HCT116 (cell line): ENCODE results near the gene FGGY. TPM values are rescaled to one million over a fixed set of nuclear protein-coding genes. Genes with fewer than 3 reads are reported as not detected.

ENCODE experiments used
- ATAC-seq: fragments of 200-7000 bp; cut with Tn5 transposase; 2 replicates; pipeline ENCODE4 v1.9.1; 2020; ENCODE audit warnings: mild to moderate bottlenecking, moderate library complexity
- BruUV-seq: library from RNA; stranded (reverse); fragments of 400-500 nt; replicated peaks from 2 replicates; lab custom pipeline; 2021; lab: Mats Ljungman, UMichigan
- CTCF ChIA-PET: fragments of 300-600 bp; sonication (Branson Sonifier 250); formaldehyde crosslinking; loops from one replicate; lab custom pipeline; 2021; ENCODE audit warnings: antibody characterized with exemption; lab: Charles Lee
- POLR2A ChIA-PET: fragments of 300-600, 350-600 bp; sonication (Branson Sonifier 250); formaldehyde crosslinking; loops from one replicate; lab custom pipeline; 2021; ENCODE audit warnings: antibody characterized with exemption; lab: Charles Lee
- RAD21 ChIA-PET, 2 experiments: fragments of 300-600 bp; sonication (Branson Sonifier 250); formaldehyde crosslinking; loops; one replicate each; lab custom pipeline; 2023; ENCODE audit warnings: low total read pairs in 2 of 2; ENCODE audit not compliant: uncharacterized antibody in 2 of 2, unreplicated experiment in 2 of 2, low non-redundant PET in 1 of 2; lab: Charles Lee
- DNase-seq: peaks from one replicate; pipeline ENCODE4 v3.0.0-alpha.2; 2010; ENCODE audit warnings: low read depth, low spot score
- H2AFZ ChIP-seq: fragments of 200-600 bp; shearing (Covaris generic), sonication (generic); 2 replicates; pipeline ENCODE4 v1.6.1; 2017; ENCODE audit warnings: low read depth, mixed run types, mixed read lengths, antibody characterized with exemption, low read length; ENCODE audit not compliant: poor library complexity, severe bottlenecking
- H3K27ac ChIP-seq: 2 replicates; pipeline ENCODE4 v1.5.1; 2012; ENCODE audit warnings: low read depth, low read length
- H3K27me3 ChIP-seq: fragments of 200-600 bp; sonication (generic); 2 replicates; pipeline ENCODE4 v1.6.1; 2016; ENCODE audit warnings: mixed run types, low read length, mixed read lengths; ENCODE audit not compliant: insufficient read depth
- H3K36me3 ChIP-seq, 2 experiments: fragments of 200-500 bp in 1 of 2; fragments of 200-600 bp in 1 of 2; sonication (Bioruptor generic) in 1 of 2; sonication (generic) in 1 of 2; 2 replicates each; pipeline versions ENCODE4 v1.5.1 to v1.6.1; 2014 to 2016; ENCODE audit warnings: low read length in 2 of 2, inconsistent platforms in 1 of 2, mixed read lengths in 1 of 2, mixed run types in 1 of 2; ENCODE audit not compliant: insufficient read depth in 2 of 2, control insufficient read depth in 1 of 2
- H3K4me1 ChIP-seq, 2 experiments: fragments of 200-600 bp in 1 of 2; sonication (generic) in 1 of 2; 2 replicates each; pipeline versions ENCODE4 v1.5.1 to v1.6.1; 2012 to 2017; ENCODE audit warnings: low read length in 2 of 2, inconsistent platforms in 1 of 2, mild to moderate bottlenecking in 1 of 2, mixed read lengths in 1 of 2, mixed run types in 1 of 2, moderate library complexity in 1 of 2; ENCODE audit not compliant: insufficient read depth in 2 of 2, control insufficient read depth in 1 of 2
- H3K4me2 ChIP-seq: fragments of 200-600 bp; sonication (generic); 2 replicates; pipeline ENCODE4 v1.6.1; 2017; ENCODE audit warnings: mixed run types, low read length, mixed read lengths
- H3K4me3 ChIP-seq, 2 experiments: fragments of 200-600 bp in 1 of 2; sonication (generic) in 1 of 2; replicated peaks in 1 of 2; 2 replicates each; pipeline ENCODE4 v1.5.1; 2011 to 2016; ENCODE audit warnings: low read length in 2 of 2, control low read depth in 1 of 2, low read depth in 1 of 2, mild to moderate bottlenecking in 1 of 2, mixed read lengths in 1 of 2, mixed run types in 1 of 2
- H3K79me2 ChIP-seq: fragments of 200-600 bp; sonication (generic); 2 replicates; pipeline ENCODE4 v1.6.1; 2017; ENCODE audit warnings: mild to moderate bottlenecking, mixed run types, low read length, moderate library complexity, mixed read lengths; ENCODE audit not compliant: insufficient read depth
- H3K9ac ChIP-seq: fragments of 200-600 bp; sonication (generic); 2 replicates; pipeline ENCODE4 v1.6.1; 2016; ENCODE audit warnings: low read length, mixed read lengths
- H3K9me2 ChIP-seq: fragments of 200-600 bp; sonication (generic), shearing (Covaris generic); 2 replicates; pipeline ENCODE4 v1.6.1; 2017; ENCODE audit warnings: mixed run types, mild to moderate bottlenecking, moderate library complexity; ENCODE audit not compliant: insufficient read depth
- H3K9me3 ChIP-seq, 2 experiments: fragments of 200-500 bp in 1 of 2; fragments of 200-600 bp in 1 of 2; sonication (Bioruptor generic) in 1 of 2; sonication (generic) in 1 of 2; 2 replicates each; pipeline ENCODE4 v1.6.1; 2014 to 2017; ENCODE audit warnings: low read length in 2 of 2, mixed read lengths in 2 of 2, inconsistent platforms in 1 of 2, low read depth in 1 of 2, mild to moderate bottlenecking in 1 of 2, mixed run types in 1 of 2, moderate library complexity in 1 of 2; ENCODE audit not compliant: control insufficient read depth in 1 of 2, insufficient read depth in 1 of 2
- H4K20me1 ChIP-seq: fragments of 200-600 bp; sonication (generic), shearing (Covaris generic); 2 replicates; pipeline ENCODE4 v1.6.1; 2017; ENCODE audit warnings: mixed run types, mild to moderate bottlenecking, moderate library complexity; ENCODE audit not compliant: insufficient read depth
- CBX3 ChIP-seq: IDR thresholded peaks from 2 replicates; pipeline ENCODE4 v1.6.1; 2012; ENCODE audit warnings: low read depth
- EGR1 ChIP-seq: IDR thresholded peaks from 2 replicates; pipeline ENCODE4 v1.6.1; 2012; ENCODE audit warnings: low read depth
- FOSL1 ChIP-seq: IDR thresholded peaks from 2 replicates; pipeline ENCODE4 v1.6.1; 2012; ENCODE audit warnings: low read depth
- JUND ChIP-seq: IDR thresholded peaks from 2 replicates; pipeline ENCODE4 v1.6.1; 2012
- POLR2A ChIP-seq: IDR thresholded peaks from 2 replicates; pipeline ENCODE4 v1.7.0; 2011; ENCODE audit warnings: borderline replicate concordance; ENCODE audit not compliant: insufficient read depth, insufficient read length; ENCODE audit errors: extremely low read depth
- RAD21 ChIP-seq: IDR thresholded peaks from 2 replicates; pipeline ENCODE4 v1.6.1; 2012; ENCODE audit warnings: low read depth, mild to moderate bottlenecking
- ZNF274 ChIP-seq: fragments of 200-500 bp; sonication (Bioruptor generic); IDR thresholded peaks from 2 replicates; pipeline ENCODE4 v1.6.1; 2014; ENCODE audit warnings: mild to moderate bottlenecking, low read depth, low read length, inconsistent platforms
- intact Hi-C: fragments of 100-400 bp; cut with micrococcal nuclease; formaldehyde crosslinking; loops from 2 replicates; pipeline ENCODE4 v1.10.0; 2022
- total RNA-seq: library from RNA; stranded (reverse); gene quantifications from one replicate; pipeline ENCODE4 v1.2.1, GENCODE V29; 2021; ENCODE audit not compliant: unreplicated experiment
- TF ChIP-seq, protein P1 (sequence below): IDR thresholded peaks from 2 replicates; pipeline ENCODE4 v1.6.1; 2012
- TF ChIP-seq, protein P2 (sequence below): IDR thresholded peaks from 2 replicates; pipeline ENCODE4 v1.6.1; 2011; ENCODE audit warnings: mild to moderate bottlenecking, low read length, moderate library complexity; ENCODE audit not compliant: insufficient replicate concordance; ENCODE audit errors: extremely low read depth
- TF ChIP-seq, protein P3 (sequence below): IDR thresholded peaks from 2 replicates; pipeline ENCODE4 v1.6.1; 2012; ENCODE audit warnings: low read depth
- TF ChIP-seq, protein P4 (sequence below), 3 experiments: fragments of 200-600 bp in 1 of 3; sonication (generic) in 1 of 3; IDR thresholded peaks in 2 of 3; conservative IDR thresholded peaks in 1 of 3; 2 replicates each; pipeline ENCODE4 v1.5.1; 2012 to 2017; ENCODE audit warnings: low read depth in 2 of 3, low read length in 2 of 3, antibody characterized with exemption in 1 of 3, borderline replicate concordance in 1 of 3, control low read depth in 1 of 3, mild to moderate bottlenecking in 1 of 3, mixed read lengths in 1 of 3, mixed run types in 1 of 3, moderate library complexity in 1 of 3; ENCODE audit not compliant: insufficient read depth in 1 of 3

Gene FGGY
- total RNA-seq, 1 experiment from 2014 or later = 10.6 TPM

DNA sequence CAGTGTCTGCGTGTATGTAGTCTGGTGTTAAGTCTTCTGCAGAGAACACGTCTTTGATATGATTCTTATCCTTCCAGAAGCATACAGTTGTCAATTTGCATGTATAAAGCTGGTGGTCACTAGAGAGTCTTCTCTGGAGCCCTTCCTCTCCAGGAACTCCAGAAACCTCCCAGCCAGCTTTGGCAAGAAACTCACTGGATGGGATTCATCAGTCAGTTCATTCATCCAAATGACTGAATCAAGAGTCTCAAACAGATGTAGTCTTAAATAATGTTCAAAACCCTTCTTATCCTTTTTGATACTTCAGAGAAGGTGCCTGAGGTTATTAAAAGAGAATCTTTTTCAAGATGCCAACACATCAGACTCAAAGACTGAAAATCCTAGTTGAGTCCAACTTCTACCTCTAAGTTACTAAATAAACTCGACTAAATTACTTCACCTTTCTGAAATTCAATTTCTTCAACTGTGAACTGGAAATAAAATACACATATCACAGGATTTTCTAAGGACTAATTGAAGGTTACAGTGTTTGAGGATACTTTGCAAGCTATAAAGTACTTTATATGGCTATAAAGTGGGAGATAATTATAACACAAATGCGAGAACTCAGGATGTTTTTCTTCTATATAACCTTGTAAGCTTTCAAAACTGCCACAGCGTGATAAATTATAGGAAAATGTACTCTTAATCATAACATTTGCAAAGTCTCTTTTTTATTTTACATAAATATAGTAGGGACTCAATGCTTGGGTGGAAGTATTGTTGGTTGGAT is 252.4 kb downstream of the FGGY start:
- Histone ChIP-seq H3K9me2 (no peaks in the 10 kb centered on the region), H2AFZ (no peak overlapping the region), H3K9ac (no peak overlapping the region), H3K36me3 (no peaks in the 10 kb centered on the region), H3K4me2 (no peak overlapping the region), H3K79me2 (no peaks in the 10 kb centered on the region), H3K4me3 (no peak overlapping the region), H3K9me3 (no peaks in the 10 kb centered on the region), H3K4me1 (no peaks in the 10 kb centered on the region), H3K27me3 (no peaks in the 10 kb centered on the region), H3K27ac (no peak overlapping the region), H4K20me1 (no peaks in the 10 kb centered on the region)
- TF ChIP-seq, protein P1, sequence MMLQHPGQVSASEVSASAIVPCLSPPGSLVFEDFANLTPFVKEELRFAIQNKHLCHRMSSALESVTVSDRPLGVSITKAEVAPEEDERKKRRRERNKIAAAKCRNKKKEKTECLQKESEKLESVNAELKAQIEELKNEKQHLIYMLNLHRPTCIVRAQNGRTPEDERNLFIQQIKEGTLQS = no peak
- TF ChIP-seq EGR1 (no peak), ZNF274 (no peak)
- DNase-seq = no peak
- CTCF ChIA-PET = no interaction called here
- intact Hi-C loops = no loop called here
- POLR2A ChIA-PET = no interaction called here
- BruUV-seq = no TSS peak
- no peak for ATAC-seq
- RAD21 ChIA-PET = no interaction called here

DNA sequence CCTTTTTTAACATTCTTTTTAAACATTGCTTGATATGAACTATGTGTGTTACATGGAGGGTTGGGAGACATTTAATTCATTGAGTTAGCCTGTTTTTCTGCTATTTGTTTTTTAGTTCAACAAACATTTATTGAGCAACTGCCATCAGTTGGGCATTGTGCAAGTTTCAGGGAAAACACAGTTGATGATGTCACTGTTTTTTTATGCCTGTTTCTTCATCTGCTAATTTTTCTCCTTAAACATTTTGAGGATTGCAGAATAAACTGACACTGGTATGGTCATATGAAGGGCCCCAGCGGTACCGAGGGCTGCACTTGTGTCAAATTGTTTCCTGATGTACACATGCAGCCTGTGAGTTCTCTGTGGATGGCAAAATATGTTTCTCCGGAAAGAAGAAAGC is 253.0 kb downstream of the FGGY start:
- intact Hi-C loops = no loop called here
- BruUV-seq = no TSS peak
- H3K4me3 ChIP-seq = no peak overlapping the region
- no peak overlapping the region for H2AFZ ChIP-seq
- H3K27me3 ChIP-seq = no peaks in the 10 kb centered on the region
- no peak overlapping the region for H3K9ac ChIP-seq
- no peaks in the 10 kb centered on the region for H3K79me2 ChIP-seq
- ATAC-seq (no peak), DNase-seq (no peak)
- no peaks in the 10 kb centered on the region for H3K36me3 ChIP-seq
- no peak overlapping the region for H3K27ac ChIP-seq
- H3K4me1 ChIP-seq = no peaks in the 10 kb centered on the region
- no peaks in the 10 kb centered on the region for H3K9me3 ChIP-seq
- POLR2A ChIA-PET = no interaction called here
- no peaks in the 10 kb centered on the region for H4K20me1 ChIP-seq
- H3K4me2 ChIP-seq = no peak overlapping the region
- RAD21 ChIA-PET = no interaction called here
- H3K9me2 ChIP-seq = no peaks in the 10 kb centered on the region
- CTCF ChIA-PET = no interaction called here
- TF ChIP-seq, protein P1 = no peak
- TF ChIP-seq POLR2A (no peak), RAD21 (no peak), JUND (no peak), CBX3 (no peak), FOSL1 (no peak)
- TF ChIP-seq, protein P2, sequence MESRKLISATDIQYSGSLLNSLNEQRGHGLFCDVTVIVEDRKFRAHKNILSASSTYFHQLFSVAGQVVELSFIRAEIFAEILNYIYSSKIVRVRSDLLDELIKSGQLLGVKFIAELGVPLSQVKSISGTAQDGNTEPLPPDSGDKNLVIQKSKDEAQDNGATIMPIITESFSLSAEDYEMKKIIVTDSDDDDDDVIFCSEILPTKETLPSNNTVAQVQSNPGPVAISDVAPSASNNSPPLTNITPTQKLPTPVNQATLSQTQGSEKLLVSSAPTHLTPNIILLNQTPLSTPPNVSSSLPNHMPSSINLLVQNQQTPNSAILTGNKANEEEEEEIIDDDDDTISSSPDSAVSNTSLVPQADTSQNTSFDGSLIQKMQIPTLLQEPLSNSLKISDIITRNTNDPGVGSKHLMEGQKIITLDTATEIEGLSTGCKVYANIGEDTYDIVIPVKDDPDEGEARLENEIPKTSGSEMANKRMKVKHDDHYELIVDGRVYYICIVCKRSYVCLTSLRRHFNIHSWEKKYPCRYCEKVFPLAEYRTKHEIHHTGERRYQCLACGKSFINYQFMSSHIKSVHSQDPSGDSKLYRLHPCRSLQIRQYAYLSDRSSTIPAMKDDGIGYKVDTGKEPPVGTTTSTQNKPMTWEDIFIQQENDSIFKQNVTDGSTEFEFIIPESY = no peak
- TF ChIP-seq, protein P3, sequence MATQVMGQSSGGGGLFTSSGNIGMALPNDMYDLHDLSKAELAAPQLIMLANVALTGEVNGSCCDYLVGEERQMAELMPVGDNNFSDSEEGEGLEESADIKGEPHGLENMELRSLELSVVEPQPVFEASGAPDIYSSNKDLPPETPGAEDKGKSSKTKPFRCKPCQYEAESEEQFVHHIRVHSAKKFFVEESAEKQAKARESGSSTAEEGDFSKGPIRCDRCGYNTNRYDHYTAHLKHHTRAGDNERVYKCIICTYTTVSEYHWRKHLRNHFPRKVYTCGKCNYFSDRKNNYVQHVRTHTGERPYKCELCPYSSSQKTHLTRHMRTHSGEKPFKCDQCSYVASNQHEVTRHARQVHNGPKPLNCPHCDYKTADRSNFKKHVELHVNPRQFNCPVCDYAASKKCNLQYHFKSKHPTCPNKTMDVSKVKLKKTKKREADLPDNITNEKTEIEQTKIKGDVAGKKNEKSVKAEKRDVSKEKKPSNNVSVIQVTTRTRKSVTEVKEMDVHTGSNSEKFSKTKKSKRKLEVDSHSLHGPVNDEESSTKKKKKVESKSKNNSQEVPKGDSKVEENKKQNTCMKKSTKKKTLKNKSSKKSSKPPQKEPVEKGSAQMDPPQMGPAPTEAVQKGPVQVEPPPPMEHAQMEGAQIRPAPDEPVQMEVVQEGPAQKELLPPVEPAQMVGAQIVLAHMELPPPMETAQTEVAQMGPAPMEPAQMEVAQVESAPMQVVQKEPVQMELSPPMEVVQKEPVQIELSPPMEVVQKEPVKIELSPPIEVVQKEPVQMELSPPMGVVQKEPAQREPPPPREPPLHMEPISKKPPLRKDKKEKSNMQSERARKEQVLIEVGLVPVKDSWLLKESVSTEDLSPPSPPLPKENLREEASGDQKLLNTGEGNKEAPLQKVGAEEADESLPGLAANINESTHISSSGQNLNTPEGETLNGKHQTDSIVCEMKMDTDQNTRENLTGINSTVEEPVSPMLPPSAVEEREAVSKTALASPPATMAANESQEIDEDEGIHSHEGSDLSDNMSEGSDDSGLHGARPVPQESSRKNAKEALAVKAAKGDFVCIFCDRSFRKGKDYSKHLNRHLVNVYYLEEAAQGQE = no peak
- TF ChIP-seq, protein P4, sequence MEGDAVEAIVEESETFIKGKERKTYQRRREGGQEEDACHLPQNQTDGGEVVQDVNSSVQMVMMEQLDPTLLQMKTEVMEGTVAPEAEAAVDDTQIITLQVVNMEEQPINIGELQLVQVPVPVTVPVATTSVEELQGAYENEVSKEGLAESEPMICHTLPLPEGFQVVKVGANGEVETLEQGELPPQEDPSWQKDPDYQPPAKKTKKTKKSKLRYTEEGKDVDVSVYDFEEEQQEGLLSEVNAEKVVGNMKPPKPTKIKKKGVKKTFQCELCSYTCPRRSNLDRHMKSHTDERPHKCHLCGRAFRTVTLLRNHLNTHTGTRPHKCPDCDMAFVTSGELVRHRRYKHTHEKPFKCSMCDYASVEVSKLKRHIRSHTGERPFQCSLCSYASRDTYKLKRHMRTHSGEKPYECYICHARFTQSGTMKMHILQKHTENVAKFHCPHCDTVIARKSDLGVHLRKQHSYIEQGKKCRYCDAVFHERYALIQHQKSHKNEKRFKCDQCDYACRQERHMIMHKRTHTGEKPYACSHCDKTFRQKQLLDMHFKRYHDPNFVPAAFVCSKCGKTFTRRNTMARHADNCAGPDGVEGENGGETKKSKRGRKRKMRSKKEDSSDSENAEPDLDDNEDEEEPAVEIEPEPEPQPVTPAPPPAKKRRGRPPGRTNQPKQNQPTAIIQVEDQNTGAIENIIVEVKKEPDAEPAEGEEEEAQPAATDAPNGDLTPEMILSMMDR (IDR thresholded peaks at IDR 0.05 in 2 of 3, conservative IDR thresholded peaks at IDR 0.05 in 1 of 3; ENCODE audit: borderline replicate concordance in 1 of 3, insufficient read depth in 1 of 3, low read depth in 2 of 3, low read length in 2 of 3) = no peak
